HEK293 (cell line): ENCODE measurements around the gene ETV3.
"Not testable (repeated sequence)": the region's sequence is repeated elsewhere in the genome, so short reads cannot be mapped to it uniquely, and the experiment has no call there.

ENCODE experiments used
- CTCF ChIA-PET: fragments of 350-600 bp; formaldehyde crosslinking; extraction: SDS; loops from one replicate; lab custom pipeline; 2021; ENCODE audit warnings: antibody characterized with exemption; lab: Yijun Ruan, JAX
- POLR2A ChIA-PET: fragments of 300-600 bp; formaldehyde crosslinking; extraction: SDS; loops from one replicate; lab custom pipeline; 2020; ENCODE audit warnings: antibody characterized with exemption, inconsistent platforms; lab: Yijun Ruan, JAX
- H3K27ac ChIP-seq: fragments of 200-500 bp; sonication (Bioruptor generic); 2 replicates; pipeline ENCODE4 v1.5.1; 2014; ENCODE audit warnings: low read depth, low read length, control low read depth, inconsistent platforms; ENCODE audit errors: extremely low read depth
- H3K36me3 ChIP-seq, 2 experiments: fragments of 200-500 bp in 1 of 2; sonication (Bioruptor generic) in 1 of 2; 1 replicate in 1 of 2; 2 replicates in 1 of 2; pipeline ENCODE4 v1.5.1; 2014 to 2017; ENCODE audit warnings: inconsistent platforms in 2 of 2, low read length in 2 of 2; ENCODE audit not compliant: control insufficient read depth in 2 of 2, insufficient read depth in 1 of 2
- H3K4me1 ChIP-seq: fragments of 200-500 bp; sonication (Bioruptor generic); 2 replicates; pipeline ENCODE4 v1.5.1; 2014; ENCODE audit warnings: mild to moderate bottlenecking, low read length, inconsistent platforms; ENCODE audit not compliant: control insufficient read depth, insufficient read depth
- H3K4me3 ChIP-seq: 2 replicates; pipeline ENCODE4 v1.5.1; 2011; ENCODE audit warnings: low read depth, mild to moderate bottlenecking, control low read depth, low read length, moderate library complexity
- H3K9me3 ChIP-seq: fragments of 200-500 bp; sonication (Bioruptor generic); 2 replicates; pipeline ENCODE4 v1.5.1; 2014; ENCODE audit warnings: low read depth, low read length, inconsistent platforms; ENCODE audit not compliant: control insufficient read depth, insufficient read depth
- FEZF1 ChIP-seq: fragments of 450-650 bp; formaldehyde crosslinking; IDR thresholded peaks from 2 replicates; pipeline ENCODE4 v1.5.1; 2016; ENCODE audit warnings: missing biosample characterization, missing genetic modification characterization
- GLI2 ChIP-seq: fragments of 450-650 bp; formaldehyde crosslinking; IDR thresholded peaks from 2 replicates; pipeline ENCODE4; 2017; ENCODE audit warnings: missing biosample characterization, missing genetic modification characterization, low read depth, borderline replicate concordance
- KLF16 ChIP-seq: fragments of 450-650 bp; formaldehyde crosslinking; IDR thresholded peaks from 2 replicates; pipeline ENCODE4 v1.5.1; 2017; ENCODE audit warnings: missing biosample characterization, missing genetic modification characterization
- SP7 ChIP-seq: fragments of 450-650 bp; formaldehyde crosslinking; IDR thresholded peaks from 2 replicates; pipeline ENCODE4 v1.5.1; 2016; ENCODE audit warnings: missing biosample characterization, missing genetic modification characterization
- YY2 ChIP-seq: fragments of 450-650 bp; formaldehyde crosslinking; IDR thresholded peaks from 2 replicates; pipeline ENCODE4 v1.5.1; 2016; ENCODE audit warnings: missing biosample characterization, missing genetic modification characterization
- ZBTB8A ChIP-seq: fragments of 450-650 bp; formaldehyde crosslinking; IDR thresholded peaks from 2 replicates; pipeline ENCODE4 v1.5.1; 2016; ENCODE audit warnings: missing biosample characterization, missing genetic modification characterization
- ZNF138 ChIP-seq: fragments of 450-650 bp; formaldehyde crosslinking; IDR thresholded peaks from 2 replicates; pipeline ENCODE4 v1.5.1; 2016; ENCODE audit warnings: missing biosample characterization, missing genetic modification characterization, borderline replicate concordance
- ZNF19 ChIP-seq: fragments of 450-650 bp; formaldehyde crosslinking; IDR thresholded peaks from 2 replicates; pipeline ENCODE4; 2016; ENCODE audit warnings: missing biosample characterization, missing genetic modification characterization, low read depth
- ZNF221 ChIP-seq: fragments of 450-650 bp; formaldehyde crosslinking; IDR thresholded peaks from 2 replicates; pipeline ENCODE4 v1.5.1; 2017; ENCODE audit warnings: missing biosample characterization, missing genetic modification characterization, borderline replicate concordance
- ZNF223 ChIP-seq: fragments of 450-650 bp; formaldehyde crosslinking; IDR thresholded peaks from 2 replicates; pipeline ENCODE4 v1.5.1; 2016; ENCODE audit warnings: missing biosample characterization, missing genetic modification characterization
- ZNF266 ChIP-seq: fragments of 450-650 bp; formaldehyde crosslinking; IDR thresholded peaks from 2 replicates; pipeline ENCODE4 v1.5.1; 2016; ENCODE audit warnings: missing biosample characterization, missing genetic modification characterization, low read depth
- ZNF280C ChIP-seq: fragments of 450-650 bp; formaldehyde crosslinking; IDR thresholded peaks from 2 replicates; pipeline ENCODE4 v1.5.1; 2016; ENCODE audit warnings: missing biosample characterization, missing genetic modification characterization
- ZNF362 ChIP-seq: fragments of 450-650 bp; formaldehyde crosslinking; IDR thresholded peaks from 2 replicates; pipeline ENCODE4 v1.5.1; 2016; ENCODE audit warnings: missing biosample characterization, missing genetic modification characterization
- ZNF404 ChIP-seq: fragments of 450-650 bp; formaldehyde crosslinking; IDR thresholded peaks from 2 replicates; pipeline ENCODE4 v1.5.1; 2017; ENCODE audit warnings: missing biosample characterization, missing genetic modification characterization
- ZNF660 ChIP-seq: fragments of 450-650 bp; IDR thresholded peaks from 2 replicates; pipeline ENCODE4 v1.5.1; 2018; ENCODE audit warnings: missing biosample characterization, mild to moderate bottlenecking, missing genetic modification characterization
- ZNF692 ChIP-seq: fragments of 450-650 bp; formaldehyde crosslinking; IDR thresholded peaks from 2 replicates; pipeline ENCODE4 v1.5.1; 2016; ENCODE audit warnings: missing biosample characterization, missing genetic modification characterization
- ZNF777 ChIP-seq: fragments of 450-650 bp; formaldehyde crosslinking; IDR thresholded peaks from 2 replicates; pipeline ENCODE4 v1.5.1; 2017; ENCODE audit warnings: missing biosample characterization, missing genetic modification characterization, borderline replicate concordance
- ZXDB ChIP-seq: fragments of 450-650 bp; formaldehyde crosslinking; IDR thresholded peaks from 2 replicates; pipeline ENCODE4 v1.5.1; 2016; ENCODE audit warnings: missing biosample characterization, missing genetic modification characterization
- TF ChIP-seq, protein P1 (sequence below): fragments of 450-650 bp; formaldehyde crosslinking; IDR thresholded peaks from 2 replicates; pipeline ENCODE4 v1.5.1; 2016; ENCODE audit warnings: missing biosample characterization, missing genetic modification characterization, borderline replicate concordance

Gene ETV3

DNA sequence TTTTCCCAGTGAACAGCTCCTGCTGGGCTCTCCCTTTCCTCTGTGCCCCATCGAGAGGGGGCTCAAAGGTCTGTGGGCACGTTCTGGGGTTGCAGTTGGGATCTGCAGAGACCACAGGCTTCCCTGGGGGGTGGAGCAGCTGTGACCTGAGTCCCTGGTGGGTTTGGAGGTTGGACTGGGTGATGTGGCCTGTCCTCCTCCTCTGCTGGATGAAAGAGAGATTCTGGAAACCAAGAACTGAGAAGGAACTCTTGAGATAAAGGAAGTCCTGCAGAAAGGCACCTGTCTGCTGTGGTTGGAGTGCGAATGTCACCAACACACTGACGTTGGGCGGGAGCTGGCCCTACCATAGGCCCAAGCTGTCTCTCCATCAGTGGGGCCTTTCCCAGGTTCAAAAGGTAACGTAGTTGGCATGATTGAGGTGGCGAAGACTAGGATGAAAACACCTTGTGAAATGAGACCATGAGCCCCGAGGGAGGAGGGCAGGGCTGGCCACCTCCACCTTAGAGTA lies 35.8 kb upstream of the ETV3 start:
- Histone ChIP-seq H3K27ac (no peak overlapping the region), H3K4me3 (no peak overlapping the region), H3K4me1 (no peaks in the 10 kb centered on the region), H3K36me3 (no peaks in the 10 kb centered on the region), H3K9me3 (no peaks in the 10 kb centered on the region)
- no peak for TF ChIP-seq ZNF223 (tag by site-specific recombination)
- no peak for TF ChIP-seq SP7 (tag by site-specific recombination)
- TF ChIP-seq ZBTB8A (tag by site-specific recombination) = no peak
- TF ChIP-seq ZNF19 = no peak
- TF ChIP-seq ZNF280C (tag by site-specific recombination) = no peak
- no peak for TF ChIP-seq ZNF692 (tag by site-specific recombination)
- TF ChIP-seq ZNF266 (tag by site-specific recombination) = no peak
- TF ChIP-seq ZXDB (tag by site-specific recombination) = no peak
- TF ChIP-seq ZNF138 (tag by site-specific recombination) = no peak
- TF ChIP-seq ZNF660 = no peak
- TF ChIP-seq, protein P1, sequence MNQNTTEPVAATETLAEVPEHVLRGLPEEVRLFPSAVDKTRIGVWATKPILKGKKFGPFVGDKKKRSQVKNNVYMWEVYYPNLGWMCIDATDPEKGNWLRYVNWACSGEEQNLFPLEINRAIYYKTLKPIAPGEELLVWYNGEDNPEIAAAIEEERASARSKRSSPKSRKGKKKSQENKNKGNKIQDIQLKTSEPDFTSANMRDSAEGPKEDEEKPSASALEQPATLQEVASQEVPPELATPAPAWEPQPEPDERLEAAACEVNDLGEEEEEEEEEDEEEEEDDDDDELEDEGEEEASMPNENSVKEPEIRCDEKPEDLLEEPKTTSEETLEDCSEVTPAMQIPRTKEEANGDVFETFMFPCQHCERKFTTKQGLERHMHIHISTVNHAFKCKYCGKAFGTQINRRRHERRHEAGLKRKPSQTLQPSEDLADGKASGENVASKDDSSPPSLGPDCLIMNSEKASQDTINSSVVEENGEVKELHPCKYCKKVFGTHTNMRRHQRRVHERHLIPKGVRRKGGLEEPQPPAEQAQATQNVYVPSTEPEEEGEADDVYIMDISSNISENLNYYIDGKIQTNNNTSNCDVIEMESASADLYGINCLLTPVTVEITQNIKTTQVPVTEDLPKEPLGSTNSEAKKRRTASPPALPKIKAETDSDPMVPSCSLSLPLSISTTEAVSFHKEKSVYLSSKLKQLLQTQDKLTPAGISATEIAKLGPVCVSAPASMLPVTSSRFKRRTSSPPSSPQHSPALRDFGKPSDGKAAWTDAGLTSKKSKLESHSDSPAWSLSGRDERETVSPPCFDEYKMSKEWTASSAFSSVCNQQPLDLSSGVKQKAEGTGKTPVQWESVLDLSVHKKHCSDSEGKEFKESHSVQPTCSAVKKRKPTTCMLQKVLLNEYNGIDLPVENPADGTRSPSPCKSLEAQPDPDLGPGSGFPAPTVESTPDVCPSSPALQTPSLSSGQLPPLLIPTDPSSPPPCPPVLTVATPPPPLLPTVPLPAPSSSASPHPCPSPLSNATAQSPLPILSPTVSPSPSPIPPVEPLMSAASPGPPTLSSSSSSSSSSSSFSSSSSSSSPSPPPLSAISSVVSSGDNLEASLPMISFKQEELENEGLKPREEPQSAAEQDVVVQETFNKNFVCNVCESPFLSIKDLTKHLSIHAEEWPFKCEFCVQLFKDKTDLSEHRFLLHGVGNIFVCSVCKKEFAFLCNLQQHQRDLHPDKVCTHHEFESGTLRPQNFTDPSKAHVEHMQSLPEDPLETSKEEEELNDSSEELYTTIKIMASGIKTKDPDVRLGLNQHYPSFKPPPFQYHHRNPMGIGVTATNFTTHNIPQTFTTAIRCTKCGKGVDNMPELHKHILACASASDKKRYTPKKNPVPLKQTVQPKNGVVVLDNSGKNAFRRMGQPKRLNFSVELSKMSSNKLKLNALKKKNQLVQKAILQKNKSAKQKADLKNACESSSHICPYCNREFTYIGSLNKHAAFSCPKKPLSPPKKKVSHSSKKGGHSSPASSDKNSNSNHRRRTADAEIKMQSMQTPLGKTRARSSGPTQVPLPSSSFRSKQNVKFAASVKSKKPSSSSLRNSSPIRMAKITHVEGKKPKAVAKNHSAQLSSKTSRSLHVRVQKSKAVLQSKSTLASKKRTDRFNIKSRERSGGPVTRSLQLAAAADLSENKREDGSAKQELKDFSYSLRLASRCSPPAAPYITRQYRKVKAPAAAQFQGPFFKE (tag by site-specific recombination) = no peak
- no peak for TF ChIP-seq ZNF221
- TF ChIP-seq ZNF777 (tag by site-specific recombination) = no peak
- TF ChIP-seq GLI2 = no peak
- no peak for TF ChIP-seq YY2 (tag by site-specific recombination)
- no peak for TF ChIP-seq FEZF1 (tag by site-specific recombination)
- no peak for TF ChIP-seq ZNF362 (tag by site-specific recombination)
- TF ChIP-seq ZNF404 = no peak
- no peak for TF ChIP-seq KLF16 (tag by site-specific recombination)
- CTCF ChIA-PET = interaction anchor here (0.7 to 2.4 kb wide), 6 partner anchors 10 to 84 kb away, joined by 3 to 10 read pairs (median 5); no protein-coding TSS in a partner anchor
- POLR2A ChIA-PET = no interaction called here

GRCh38 chr1:157173241-157173640 lies 35.0 kb upstream of the ETV3 start:
- CTCF ChIA-PET = interaction anchor here (0.6 to 2.4 kb wide), 6 partner anchors 11 to 952 kb away, joined by 3 to 10 read pairs (median 4); no protein-coding TSS in a partner anchor
- H3K9me3 ChIP-seq, POLR2A ChIA-PET: not testable (repeated sequence)

DNA sequence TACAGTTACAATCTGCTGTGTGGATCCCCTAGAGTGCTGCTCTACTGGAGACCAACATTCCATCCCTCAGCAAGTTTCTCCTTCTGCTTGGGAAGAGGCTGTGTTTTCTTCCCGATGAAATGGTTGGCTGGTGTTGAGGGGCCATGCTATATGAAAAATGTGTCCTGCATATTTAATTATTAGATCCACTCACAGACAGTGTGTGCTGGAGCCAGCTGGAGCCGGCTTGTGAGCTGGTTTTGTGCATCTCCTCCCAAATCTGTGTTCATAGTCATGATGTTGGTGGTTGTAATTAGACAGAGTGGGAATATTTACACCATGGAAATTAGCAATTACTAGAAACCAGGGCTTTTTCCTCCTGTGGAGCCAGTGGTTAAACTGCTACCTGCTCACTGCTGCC lies 34.4 kb upstream of the ETV3 start:
- H3K36me3 ChIP-seq, H3K27ac ChIP-seq, POLR2A ChIA-PET, H3K4me3 ChIP-seq, H3K9me3 ChIP-seq, H3K4me1 ChIP-seq: not testable (repeated sequence)
- CTCF ChIA-PET = interaction anchor here (0.6 to 2.1 kb wide), 3 partner anchors 16 to 295 kb away, joined by 3 to 6 read pairs (median 5); no protein-coding TSS in a partner anchor

More at GRCh38 chr1:157173241-157173640, 35.0 kb upstream of the ETV3 start:
- H3K4me1 ChIP-seq, H3K27ac ChIP-seq, H3K36me3 ChIP-seq, H3K4me3 ChIP-seq: not testable (repeated sequence)
